ENCODE measurements around the gene TES.
"Not testable (repeated sequence)": the region's sequence is repeated elsewhere in the genome, so short reads cannot be mapped to it uniquely, and the experiment has no call there.

TES gene

DNA sequence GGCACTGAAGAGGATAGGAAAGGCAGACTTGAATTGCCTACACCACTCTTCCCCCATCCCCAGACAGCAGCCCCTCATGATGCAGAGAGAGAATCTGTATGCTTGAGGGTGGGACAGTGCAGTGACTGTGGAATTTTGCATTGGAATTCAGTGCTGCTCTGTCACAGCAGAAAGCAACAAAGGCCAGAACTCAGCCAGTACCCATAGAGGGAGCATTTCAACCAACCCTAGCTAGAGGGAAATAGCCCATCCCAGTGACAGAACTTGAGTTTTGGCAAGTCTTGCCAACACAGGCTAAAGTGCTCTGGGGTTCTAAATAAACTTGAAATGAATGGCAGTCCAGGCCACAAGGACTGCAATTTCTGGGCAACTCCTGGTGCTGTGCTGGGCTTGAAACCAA, 80.4 kb downstream of the TES start:
- TF ChIP-seq, protein P1, sequence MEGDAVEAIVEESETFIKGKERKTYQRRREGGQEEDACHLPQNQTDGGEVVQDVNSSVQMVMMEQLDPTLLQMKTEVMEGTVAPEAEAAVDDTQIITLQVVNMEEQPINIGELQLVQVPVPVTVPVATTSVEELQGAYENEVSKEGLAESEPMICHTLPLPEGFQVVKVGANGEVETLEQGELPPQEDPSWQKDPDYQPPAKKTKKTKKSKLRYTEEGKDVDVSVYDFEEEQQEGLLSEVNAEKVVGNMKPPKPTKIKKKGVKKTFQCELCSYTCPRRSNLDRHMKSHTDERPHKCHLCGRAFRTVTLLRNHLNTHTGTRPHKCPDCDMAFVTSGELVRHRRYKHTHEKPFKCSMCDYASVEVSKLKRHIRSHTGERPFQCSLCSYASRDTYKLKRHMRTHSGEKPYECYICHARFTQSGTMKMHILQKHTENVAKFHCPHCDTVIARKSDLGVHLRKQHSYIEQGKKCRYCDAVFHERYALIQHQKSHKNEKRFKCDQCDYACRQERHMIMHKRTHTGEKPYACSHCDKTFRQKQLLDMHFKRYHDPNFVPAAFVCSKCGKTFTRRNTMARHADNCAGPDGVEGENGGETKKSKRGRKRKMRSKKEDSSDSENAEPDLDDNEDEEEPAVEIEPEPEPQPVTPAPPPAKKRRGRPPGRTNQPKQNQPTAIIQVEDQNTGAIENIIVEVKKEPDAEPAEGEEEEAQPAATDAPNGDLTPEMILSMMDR (IDR thresholded peaks at IDR 0.05; ENCODE audit: extremely low read depth, insufficient read depth, missing control alignments) = no peak
- DNase-seq (ENCODE audit: low spot score) = no peak
- in situ Hi-C loops (cut with MboI; ENCODE audit: low pct_unique_long_range_greater_than_20kb, low sequenced_read_pairs, unreplicated experiment) = no loop called here

DNA sequence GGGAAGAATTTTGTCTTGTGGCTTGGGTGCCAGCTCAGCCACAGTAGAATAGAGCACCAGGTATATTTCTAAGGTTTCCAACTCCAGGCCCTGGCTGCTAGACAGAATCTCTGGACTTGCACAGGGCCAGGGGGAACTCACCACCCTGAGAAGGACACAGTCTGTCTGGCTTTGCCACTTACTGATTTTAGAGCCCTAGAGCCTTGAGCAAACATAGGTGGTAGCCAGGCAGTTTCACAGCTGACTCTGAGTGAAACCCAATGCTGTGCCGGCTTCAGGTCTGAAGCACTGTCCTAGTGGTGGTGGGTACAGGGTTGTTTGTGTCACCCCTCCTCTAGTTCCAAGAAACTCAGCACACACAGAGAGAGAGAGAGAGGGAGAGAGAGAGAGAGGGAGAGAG, 81.6 kb downstream of the TES start:
- no peak for DNase-seq (ENCODE audit: low spot score)
- in situ Hi-C loops (cut with MboI; ENCODE audit: low pct_unique_long_range_greater_than_20kb, low sequenced_read_pairs, unreplicated experiment) = no loop called here
- TF ChIP-seq, protein P1 (IDR thresholded peaks at IDR 0.05; ENCODE audit: extremely low read depth, insufficient read depth, missing control alignments) = no peak

DNA sequence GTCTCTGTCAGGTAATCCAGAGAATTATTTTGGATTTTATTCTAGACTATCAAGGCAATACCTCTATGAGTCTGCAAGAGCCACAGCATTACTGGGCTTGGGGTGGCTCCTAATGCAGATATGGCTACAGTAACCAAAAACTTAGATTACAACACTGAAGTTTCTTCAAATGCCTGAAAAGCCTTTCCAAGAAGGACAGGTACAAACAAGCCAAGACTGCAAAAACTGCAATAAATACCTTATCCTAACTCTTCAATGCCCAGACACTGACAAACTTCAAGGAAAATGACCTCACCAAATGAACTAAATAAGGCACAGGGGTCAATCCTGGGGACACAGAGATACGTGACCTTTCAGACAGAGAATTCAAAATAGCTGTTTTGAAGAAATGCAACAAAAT, 82.0 kb downstream of the TES start:
- DNase-seq (ENCODE audit: low spot score) = no peak
- TF ChIP-seq, protein P1 (IDR thresholded peaks at IDR 0.05; ENCODE audit: extremely low read depth, insufficient read depth, missing control alignments) = no peak
- in situ Hi-C loops (cut with MboI; ENCODE audit: low pct_unique_long_range_greater_than_20kb, low sequenced_read_pairs, unreplicated experiment) = no loop called here

DNA sequence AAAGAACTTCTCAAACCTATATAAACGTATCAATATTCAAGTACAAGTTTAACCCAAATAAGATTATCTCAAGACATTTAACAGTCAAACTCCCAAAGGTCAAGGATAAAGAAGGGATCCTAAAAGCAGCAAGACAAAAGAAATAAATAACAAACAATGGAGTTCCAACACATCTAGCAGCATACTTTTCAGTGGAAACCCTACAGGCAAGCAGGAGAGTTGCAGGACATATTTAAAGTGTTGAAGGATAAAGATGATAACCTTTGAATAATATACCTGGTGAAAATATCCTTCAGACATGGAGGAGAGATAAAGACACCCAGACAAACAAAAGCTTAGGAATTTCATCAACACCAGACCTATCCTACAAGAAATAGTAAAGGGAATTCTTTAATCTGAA, 82.8 kb downstream of the TES start:
- TF ChIP-seq, protein P1 (IDR thresholded peaks at IDR 0.05; ENCODE audit: extremely low read depth, insufficient read depth, missing control alignments) = no peak
- no peak for DNase-seq (ENCODE audit: low spot score)
- in situ Hi-C loops (cut with MboI; ENCODE audit: low pct_unique_long_range_greater_than_20kb, low sequenced_read_pairs, unreplicated experiment) = no loop called here

DNA sequence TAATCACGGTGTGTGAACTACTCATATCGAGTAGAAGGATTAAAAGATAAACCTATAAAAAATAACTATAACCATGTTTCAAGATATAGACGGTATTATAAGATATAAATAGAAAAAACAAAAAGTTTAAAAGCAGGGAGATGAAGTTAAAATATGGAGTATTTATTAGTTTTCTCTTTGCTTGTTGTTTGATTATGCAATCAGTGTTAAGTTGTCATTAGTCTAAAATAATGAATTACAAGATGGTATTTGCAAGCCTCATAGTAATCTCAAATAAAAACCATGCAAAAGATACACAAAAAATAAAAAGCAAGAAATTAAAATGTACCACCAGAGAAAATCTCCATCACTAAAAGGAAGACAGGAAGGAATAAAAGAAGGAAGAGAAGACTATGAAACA, 83.3 kb downstream of the TES start:
- in situ Hi-C loops (cut with MboI; ENCODE audit: low pct_unique_long_range_greater_than_20kb, low sequenced_read_pairs, unreplicated experiment) = no loop called here
- TF ChIP-seq, protein P1 (IDR thresholded peaks at IDR 0.05; ENCODE audit: extremely low read depth, insufficient read depth, missing control alignments) = no peak
- DNase-seq (ENCODE audit: low spot score) = no peak

DNA sequence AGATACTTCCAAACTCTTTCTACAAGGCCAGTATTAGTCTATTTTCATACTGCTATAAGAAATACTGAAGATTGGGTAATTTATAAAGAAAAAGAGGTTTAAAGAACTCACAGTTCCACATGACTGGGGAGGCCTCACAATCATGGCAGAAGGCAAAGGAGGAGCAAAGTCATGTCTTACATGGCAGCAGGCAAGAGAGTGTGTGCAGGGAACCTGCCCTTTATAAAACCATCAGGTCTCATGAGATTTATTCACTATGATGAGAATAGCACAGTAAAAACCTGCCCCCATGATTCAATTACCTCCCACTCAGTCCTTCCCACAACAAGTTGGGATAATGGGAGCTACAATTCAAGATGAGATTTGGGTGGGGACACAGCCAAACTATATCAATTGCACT, 85.6 kb downstream of the TES start:
- in situ Hi-C loops (cut with MboI; ENCODE audit: low pct_unique_long_range_greater_than_20kb, low sequenced_read_pairs, unreplicated experiment); DNase-seq (ENCODE audit: low spot score): not testable (repeated sequence)

DNA sequence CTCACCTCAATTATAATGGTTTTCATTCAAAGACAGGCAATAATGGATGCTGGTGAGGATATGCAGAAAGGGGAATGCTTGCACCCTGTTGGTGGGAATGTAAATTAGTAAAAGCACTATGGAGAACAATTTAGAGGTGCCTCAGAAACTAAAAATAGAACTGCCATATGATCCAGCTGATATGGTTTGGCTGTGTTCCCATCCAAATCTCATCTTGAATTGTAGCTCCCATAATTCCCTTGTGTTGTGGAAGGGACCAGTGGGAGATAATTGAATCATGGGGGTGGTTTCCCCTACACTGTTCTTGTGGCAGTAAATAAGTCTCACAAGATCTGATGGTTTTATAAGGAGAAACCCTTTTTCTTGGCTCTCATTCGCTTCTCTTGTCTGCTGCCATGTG, 87.7 kb downstream of the TES start:
- no peak for DNase-seq (ENCODE audit: low spot score)
- in situ Hi-C loops (cut with MboI; ENCODE audit: low pct_unique_long_range_greater_than_20kb, low sequenced_read_pairs, unreplicated experiment) = no loop called here
- TF ChIP-seq, protein P1 (IDR thresholded peaks at IDR 0.05; ENCODE audit: extremely low read depth, insufficient read depth, missing control alignments) = no peak
